Right atrium auricular region (tissue), 2 donors: ENCODE measurements around the gene FGD3. TPM values are rescaled to one million over a fixed set of nuclear protein-coding genes. Genes with fewer than 3 reads are reported as not detected.

ENCODE experiments used
- DNase-seq: peaks from one replicate; pipeline ENCODE4 v3.0.0-alpha.2; 2019; ENCODE audit warnings: low spot score
- H3K27ac ChIP-seq, 2 donors: fragments of 200-600 bp; sonication (generic); 1 replicate in 1 of 2; 2 replicates in 1 of 2; pipeline ENCODE4 v1.5.1; 2016 to 2019
- H3K27me3 ChIP-seq, 2 donors: fragments of 200-600 bp; sonication (generic); one replicate each; pipeline versions ENCODE4 v1.5.1 to v1.6.0; 2017 to 2019
- H3K36me3 ChIP-seq: fragments of 200-600 bp; sonication (generic); one replicate; pipeline ENCODE4 v1.5.1; 2016
- H3K4me1 ChIP-seq, 2 donors: fragments of 200-600 bp; sonication (generic); one replicate each; pipeline versions ENCODE4 v1.5.1 to v1.6.0; 2017 to 2019
- H3K4me3 ChIP-seq, 2 donors: fragments of 200-600 bp; sonication (generic); 1 replicate in 1 of 2; 2 replicates in 1 of 2; pipeline ENCODE4 v1.5.1; 2017 to 2019; ENCODE audit warnings: mild to moderate bottlenecking in 1 of 2, moderate library complexity in 1 of 2
- H3K9me3 ChIP-seq, 2 donors: fragments of 200-600 bp; sonication (generic); one replicate each; pipeline ENCODE4 v1.5.1; 2019
- total RNA-seq, 2 donors: library from RNA; depleted of rRNA; stranded (reverse); fragments of >200 nt; gene quantifications; one replicate each; pipeline ENCODE4 v1.1.0, GENCODE V29; 2016
- TF ChIP-seq, protein P1 (sequence below), 2 donors: fragments of 200-600 bp; sonication (generic); IDR thresholded peaks; one replicate each; pipeline ENCODE4 v1.5.1; 2019; ENCODE audit warnings: antibody characterized with exemption in 2 of 2

The FGD3 gene
- total RNA-seq, 2 donors from 2014 or later, result 2.2 to 3.3 TPM

DNA sequence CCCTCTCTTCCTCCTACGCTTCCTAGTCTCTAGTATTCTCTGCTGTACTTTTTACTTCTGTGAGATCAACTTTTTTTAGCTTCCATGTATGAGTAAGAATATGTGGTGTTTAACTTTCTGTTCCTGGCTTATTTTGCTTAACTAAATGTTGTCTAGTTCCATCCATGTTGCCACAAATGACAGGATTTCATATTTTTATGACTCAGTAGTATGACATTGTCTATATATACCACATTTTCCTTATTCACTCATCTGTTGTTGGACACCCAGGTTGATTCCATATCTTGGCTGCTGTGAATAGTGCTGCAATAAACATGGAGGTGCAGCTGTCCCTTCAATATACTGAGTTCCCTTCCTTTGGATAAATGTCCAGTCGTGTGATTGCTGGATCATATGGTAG is 34.8 kb downstream of the FGD3 start:
- H3K4me3 ChIP-seq, result no peak overlapping the region
- H3K4me1 ChIP-seq, result no peaks in the 10 kb centered on the region
- DNase-seq, result no peak
- no peaks in the 10 kb centered on the region for H3K27me3 ChIP-seq
- H3K9me3 ChIP-seq, result peaks cover 0 to 10% of the 10 kb centered on the region in 2 donors
- no peaks in the 10 kb centered on the region for H3K36me3 ChIP-seq
- TF ChIP-seq, protein P1, sequence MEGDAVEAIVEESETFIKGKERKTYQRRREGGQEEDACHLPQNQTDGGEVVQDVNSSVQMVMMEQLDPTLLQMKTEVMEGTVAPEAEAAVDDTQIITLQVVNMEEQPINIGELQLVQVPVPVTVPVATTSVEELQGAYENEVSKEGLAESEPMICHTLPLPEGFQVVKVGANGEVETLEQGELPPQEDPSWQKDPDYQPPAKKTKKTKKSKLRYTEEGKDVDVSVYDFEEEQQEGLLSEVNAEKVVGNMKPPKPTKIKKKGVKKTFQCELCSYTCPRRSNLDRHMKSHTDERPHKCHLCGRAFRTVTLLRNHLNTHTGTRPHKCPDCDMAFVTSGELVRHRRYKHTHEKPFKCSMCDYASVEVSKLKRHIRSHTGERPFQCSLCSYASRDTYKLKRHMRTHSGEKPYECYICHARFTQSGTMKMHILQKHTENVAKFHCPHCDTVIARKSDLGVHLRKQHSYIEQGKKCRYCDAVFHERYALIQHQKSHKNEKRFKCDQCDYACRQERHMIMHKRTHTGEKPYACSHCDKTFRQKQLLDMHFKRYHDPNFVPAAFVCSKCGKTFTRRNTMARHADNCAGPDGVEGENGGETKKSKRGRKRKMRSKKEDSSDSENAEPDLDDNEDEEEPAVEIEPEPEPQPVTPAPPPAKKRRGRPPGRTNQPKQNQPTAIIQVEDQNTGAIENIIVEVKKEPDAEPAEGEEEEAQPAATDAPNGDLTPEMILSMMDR (IDR thresholded peaks at IDR 0.05), result no peak
- H3K27ac ChIP-seq, result no peak overlapping the region

DNA sequence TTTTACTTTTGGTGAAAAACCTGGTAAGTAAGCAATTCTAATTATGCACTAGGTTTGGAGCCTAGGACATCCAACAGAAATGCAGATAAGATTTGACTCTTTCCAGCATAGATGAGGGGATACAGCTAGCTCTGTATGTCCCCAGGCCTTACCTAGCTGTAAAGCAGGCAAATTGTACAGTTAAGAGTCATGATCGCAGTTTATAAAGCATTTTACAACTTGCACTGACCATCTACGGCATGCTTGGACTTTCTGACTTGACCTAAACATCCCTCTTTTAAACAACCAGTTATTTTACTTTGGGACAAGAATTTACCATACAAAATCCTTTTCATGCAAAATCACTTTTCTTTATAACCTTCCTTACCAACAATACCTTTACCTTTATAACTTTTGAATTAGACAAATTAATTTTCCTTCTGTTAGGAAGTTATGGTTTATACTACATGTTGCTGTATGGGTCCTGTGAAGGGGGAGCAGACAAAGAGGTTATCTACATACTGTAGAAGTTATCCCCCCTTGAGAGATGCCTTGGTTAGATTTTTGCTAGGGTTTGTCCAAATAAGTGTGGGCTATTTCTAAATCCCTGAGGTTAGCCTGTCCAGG is 36.8 kb downstream of the FGD3 start:
- Histone ChIP-seq H3K27me3 (no peaks in the 10 kb centered on the region), H3K27ac (no peak overlapping the region), H3K4me1 (no peaks in the 10 kb centered on the region), H3K4me3 (no peak overlapping the region), H3K36me3 (no peaks in the 10 kb centered on the region), H3K9me3 (peaks cover 0 to 10% of the 10 kb centered on the region in 2 donors)
- no peak for DNase-seq
- TF ChIP-seq, protein P1 (IDR thresholded peaks at IDR 0.05), result no peak

- peaks cover 0 to 10% of the 10 kb centered on the region in 2 donors for H3K9me3 ChIP-seq
- H3K27me3 ChIP-seq, result no peaks in the 10 kb centered on the region
- H3K4me3 ChIP-seq, result no peak overlapping the region
- no peak for DNase-seq
- no peaks in the 10 kb centered on the region for H3K36me3 ChIP-seq
- H3K4me1 ChIP-seq, result no peaks in the 10 kb centered on the region
- TF ChIP-seq, protein P1 (IDR thresholded peaks at IDR 0.05), result no peak
- no peak overlapping the region for H3K27ac ChIP-seq
Observed at GRCh38 chr9:92984976-92985375, 37.7 kb downstream of the FGD3 start.

GRCh38 chr9:92986176-92987119 is 39.1 kb downstream of the FGD3 start:
- Histone ChIP-seq H3K36me3 (no peaks in the 10 kb centered on the region), H3K4me3 (no peak overlapping the region), H3K27ac (no peak overlapping the region), H3K9me3 (peaks cover 0 to 11% of the 10 kb centered on the region in 2 donors), H3K4me1 (no peaks in the 10 kb centered on the region), H3K27me3 (no peaks in the 10 kb centered on the region)
- TF ChIP-seq, protein P1 (IDR thresholded peaks at IDR 0.05), result peak in 1 of 2 donors; percentile 57
- DNase-seq, result no peak

DNA sequence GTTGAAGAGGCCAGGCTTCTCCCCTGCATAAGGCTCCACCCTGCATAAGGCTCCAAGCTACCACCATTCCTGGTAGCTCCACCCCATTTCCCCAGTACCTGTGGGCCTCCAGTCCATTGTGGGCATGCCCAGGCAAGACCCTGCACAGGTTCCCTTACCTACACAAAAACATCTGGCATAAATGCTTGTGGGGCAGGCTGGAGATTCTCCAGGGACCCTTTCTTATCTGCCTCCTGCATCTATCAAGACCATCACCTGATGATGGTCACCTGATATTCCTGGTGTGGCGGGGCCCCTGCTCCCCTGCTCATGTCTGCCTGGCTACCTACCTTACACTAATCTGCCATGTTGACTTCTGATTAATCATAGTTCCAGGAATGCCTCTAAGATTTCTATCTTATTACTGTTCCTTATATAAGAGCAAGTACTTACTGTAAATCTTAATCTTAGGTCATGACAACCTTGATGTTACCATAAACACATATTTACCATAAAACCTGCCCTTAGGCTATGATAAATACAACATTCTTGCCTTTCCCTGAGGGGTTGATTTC is 41.0 kb downstream of the FGD3 start:
- Histone ChIP-seq H3K27ac (no peak overlapping the region), H3K9me3 (peaks cover 0 to 23% of the 10 kb centered on the region in 2 donors), H3K4me1 (no peaks in the 10 kb centered on the region), H3K4me3 (no peak overlapping the region), H3K36me3 (no peaks in the 10 kb centered on the region), H3K27me3 (no peaks in the 10 kb centered on the region)
- TF ChIP-seq, protein P1 (IDR thresholded peaks at IDR 0.05), result no peak
- DNase-seq, result no peak
